Stimulated activated CD4-positive, alpha-beta T cell treated with anti-CD3 and anti-CD28 coated beads, TNF-alpha, amount 100 ng/mL, for 4 hours (primary cell): ENCODE measurements around the gene OTOP2.
"Not testable (repeated sequence)": the region's sequence is repeated elsewhere in the genome, so short reads cannot be mapped to it uniquely, and the experiment has no call there.

Experiments
- DNase-seq, 3 experiments: peaks; one replicate each; pipeline ENCODE4 v3.0.0-alpha.2; 2020; ENCODE audit warnings: low read depth in 3 of 3

Gene OTOP2

DNA sequence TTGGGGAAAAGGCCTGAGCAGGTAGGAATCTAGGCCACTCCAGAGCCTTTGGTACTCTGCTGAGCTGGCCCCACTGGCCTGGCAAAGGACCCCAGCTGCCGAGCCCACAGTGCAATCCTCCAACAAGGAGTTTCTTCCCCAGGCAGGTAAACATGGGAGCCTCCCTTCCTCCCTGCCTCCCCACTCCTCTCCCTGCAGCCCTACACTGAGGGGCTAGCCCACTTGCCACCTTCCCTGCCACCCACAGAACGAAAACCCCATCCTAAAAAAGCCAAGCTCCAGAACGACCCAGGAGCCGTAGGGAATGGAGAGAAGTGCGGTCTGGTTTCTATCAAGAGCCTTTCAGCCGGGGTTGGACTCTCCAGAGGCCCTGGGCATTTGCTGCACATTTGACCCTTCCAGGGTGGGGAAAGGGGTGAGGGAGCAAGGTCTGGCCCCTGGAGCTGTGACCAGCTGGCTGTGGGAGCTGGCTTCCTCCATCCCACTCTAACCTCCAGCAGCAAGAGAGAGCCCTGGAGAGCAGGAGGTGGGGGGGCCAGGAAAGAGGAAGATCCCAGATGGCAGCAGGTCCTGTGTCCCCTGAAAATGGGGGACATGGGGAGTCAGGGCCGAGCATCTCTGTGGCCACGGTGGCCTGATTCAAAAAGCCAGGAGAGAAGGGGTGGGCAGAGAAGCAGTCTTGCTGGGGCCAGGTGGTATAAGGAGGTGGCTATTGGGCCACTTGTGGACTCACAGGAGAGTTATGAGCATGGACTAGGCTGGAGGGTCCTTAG is 47.2 kb downstream of the OTOP2 start:
- no peak for DNase-seq

DNA sequence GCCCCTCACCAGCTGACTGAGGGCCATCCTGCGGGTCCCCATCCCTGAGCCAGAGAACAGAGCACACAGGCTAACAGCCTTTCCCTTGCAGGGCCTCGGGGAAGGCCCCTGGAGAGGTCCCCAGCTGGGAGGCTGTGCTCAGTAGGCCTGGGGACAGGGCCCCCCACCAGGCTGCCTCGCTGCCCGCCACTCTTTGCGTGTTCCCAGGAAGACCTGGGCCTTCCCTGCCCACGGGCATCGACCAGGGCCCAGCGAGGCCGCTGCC is 47.7 kb downstream of the OTOP2 start:
- no peak for DNase-seq

DNA sequence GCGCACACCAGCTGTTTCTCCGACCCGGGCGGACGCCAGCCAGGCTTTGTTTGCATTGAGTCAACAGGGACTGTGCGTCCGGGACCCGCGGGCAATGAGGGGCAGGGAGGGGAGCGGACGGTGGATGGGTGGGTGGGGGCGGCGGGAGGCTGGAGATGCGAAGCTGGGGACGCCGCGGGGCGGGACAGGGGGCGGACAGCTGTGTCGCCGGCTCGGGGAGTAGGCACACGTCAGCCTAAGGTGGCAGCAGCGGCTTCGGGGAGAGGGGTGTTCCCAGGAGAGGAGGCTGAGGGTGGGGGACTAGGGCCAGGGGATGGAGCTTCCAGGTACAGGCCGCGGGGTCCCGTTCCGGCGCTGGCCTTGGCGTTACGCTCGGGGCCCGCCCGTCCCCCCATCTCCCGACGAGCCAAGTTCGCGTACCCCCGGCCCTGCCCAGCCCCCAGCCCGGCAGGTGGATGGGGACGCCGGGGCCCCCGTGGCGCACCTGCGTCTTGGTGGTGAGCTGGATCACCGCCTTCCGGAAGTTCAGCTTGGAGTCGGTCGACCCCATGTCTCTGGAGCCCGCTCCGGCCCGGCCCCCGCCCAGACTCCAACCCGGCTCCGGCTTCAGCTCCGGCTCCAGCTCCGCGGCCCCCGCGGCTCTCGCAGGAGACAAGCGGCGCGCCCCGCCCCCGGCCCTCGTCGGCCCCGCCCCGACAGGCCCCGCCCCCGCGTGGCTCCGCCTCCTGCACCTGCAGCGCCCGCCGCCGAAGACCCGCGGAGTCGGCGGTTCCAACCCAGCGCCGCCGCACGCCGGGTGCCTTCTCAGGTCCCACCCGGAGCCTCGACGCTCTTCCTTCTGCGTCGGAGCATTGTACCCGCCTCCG is 48.3 kb downstream of the OTOP2 start, which contains the start of gene HID1:
HID1 (minus strand) TSS at position 653 of the 866 bp plus-strand sequence; CDS start at position 550, 103 bp downstream.
- peak; percentile 75 to 80 (median 76) for DNase-seq

DNA sequence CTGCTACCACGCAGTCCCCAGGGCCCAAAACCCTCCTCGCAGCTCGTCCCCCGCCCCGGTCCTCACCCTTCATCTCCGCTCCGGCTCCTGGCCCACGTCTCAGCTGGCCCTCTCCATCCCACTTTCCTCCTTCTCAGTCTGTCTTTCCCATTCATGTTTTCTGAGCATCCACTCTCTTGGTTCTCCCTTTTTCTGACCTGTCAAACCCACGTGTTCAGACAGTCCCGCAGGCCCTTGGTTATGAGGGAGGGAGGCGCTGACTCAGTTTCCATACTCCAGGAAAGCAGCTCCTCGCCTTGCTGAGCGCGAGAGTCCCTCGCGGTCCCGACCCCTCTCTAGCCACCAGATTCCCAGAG is 48.9 kb downstream of the OTOP2 start:
- DNase-seq, result no peak

DNA sequence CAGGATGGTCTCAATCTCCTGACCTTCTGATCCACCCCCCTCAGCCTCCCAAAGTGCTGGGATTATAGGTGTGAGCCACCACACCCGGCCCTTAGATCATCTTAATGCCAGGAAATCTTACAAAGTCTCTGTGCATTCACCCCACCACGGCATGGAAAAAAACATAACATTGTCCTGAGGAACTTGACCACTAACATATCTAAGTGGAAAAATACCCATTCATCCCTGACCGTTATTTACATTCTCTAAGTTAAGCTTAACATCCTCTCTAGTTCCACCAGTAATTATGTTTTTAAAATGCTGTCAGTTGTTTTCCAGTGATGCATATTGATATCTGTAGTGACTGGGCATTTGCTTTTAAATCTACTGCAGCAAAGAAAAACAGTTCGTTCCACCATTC is 51.9 kb downstream of the OTOP2 start:
- no peak for DNase-seq

DNA sequence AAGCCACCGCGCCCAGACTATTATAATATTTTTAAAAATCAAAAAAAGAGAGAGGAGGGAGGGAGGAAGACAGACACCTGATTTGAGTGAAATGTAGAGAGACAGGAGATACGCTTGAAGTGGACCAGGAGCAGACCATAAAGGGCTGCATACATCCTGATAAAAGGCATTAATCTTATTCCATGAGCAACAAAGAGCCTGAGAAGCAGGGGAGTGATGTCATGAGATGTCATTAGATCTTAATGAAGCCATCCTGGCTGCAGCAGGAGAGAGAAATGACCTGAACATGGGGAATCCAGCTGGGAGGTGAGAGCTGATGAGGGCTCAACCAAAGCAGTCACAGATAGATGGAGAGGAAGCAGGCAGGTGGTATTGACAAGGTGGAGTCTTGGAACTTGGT is 53.7 kb downstream of the OTOP2 start:
- no peak for DNase-seq

DNA sequence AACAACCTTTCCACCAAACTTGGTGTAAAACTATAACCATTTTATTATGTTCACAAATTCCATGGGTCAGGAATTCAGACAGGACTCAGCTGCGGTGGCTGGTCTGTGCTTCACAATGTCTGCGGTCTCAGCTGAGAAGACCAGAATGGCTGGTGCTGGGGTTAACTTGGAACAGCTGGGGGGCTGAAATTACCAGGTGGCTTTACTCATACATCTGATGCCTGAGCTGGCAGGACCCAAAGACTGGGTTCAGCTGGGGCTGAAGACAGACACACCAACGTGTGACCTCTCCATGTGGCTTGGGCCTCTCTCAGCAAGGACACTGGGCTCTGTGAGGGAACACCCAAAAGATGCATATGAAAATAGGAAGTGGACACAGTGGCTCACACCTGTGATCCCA is 54.2 kb downstream of the OTOP2 start:
- DNase-seq, result no peak

DNA sequence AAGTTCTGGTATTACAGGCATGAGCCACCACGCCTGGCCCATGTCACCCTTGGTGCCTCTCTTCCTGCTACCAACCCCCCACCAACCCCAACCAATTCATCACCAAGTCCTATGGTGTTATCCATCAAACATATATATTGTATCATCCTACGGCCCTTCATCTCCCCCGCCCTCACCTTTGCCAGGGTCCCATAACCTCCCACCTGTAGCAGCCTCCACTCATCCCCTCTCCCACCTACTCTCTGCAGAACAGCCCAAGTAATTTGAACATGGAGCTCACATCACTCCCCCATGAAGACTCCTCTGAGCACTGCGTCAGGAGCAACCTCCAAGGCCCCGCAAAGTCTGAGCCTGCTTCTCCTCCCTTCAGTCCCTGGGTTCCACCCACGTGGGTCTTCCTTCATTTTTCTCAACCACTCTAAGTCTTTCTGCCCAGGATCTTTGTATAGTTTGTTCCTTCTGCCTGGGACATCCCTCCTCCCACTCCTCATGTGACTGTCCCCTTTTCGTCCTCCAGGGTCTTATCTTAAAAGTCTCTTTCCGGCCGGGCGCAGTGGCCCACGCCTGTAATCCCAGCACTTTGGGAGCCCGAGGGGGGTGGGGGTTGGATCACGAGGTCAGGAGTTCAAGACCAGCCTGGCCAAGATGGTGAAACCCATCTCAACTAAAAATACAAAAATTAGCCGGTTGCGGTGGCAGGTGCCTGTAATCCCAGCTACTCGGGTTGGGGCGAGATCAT is 55.5 kb downstream of the OTOP2 start:
- DNase-seq, result no peak

DNA sequence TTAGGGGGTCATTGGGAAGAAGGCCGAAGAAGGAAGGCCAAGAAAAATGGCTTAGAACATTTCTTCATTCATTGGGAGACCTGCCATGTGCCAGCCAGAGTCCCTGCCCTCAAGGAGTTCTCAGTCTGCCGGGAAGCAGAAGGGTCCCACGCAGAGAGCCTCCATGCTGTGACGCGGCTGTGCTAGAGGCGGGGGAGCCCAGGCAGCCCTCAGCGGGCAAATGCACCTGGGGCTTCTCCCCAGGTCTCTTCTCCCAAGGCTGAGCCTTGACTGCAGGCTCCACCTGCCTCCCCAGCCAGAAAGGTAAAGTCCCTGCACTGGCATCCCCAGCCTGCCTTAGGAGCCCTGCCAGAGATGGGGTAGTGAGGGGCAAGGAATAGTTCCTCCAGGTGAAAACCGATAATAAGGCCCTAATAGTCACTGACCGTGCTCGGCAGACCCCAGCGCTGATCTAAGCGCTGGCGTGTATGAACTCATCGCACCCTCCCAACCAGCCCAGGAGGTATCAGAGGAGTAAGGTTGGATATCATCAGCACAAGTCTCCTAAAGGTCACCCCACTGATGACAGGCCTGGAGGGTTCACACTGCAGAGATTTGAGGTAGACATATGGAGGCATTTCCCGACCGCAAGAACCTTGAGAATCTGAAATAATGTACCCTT is 57.4 kb downstream of the OTOP2 start:
- no peak for DNase-seq

DNA sequence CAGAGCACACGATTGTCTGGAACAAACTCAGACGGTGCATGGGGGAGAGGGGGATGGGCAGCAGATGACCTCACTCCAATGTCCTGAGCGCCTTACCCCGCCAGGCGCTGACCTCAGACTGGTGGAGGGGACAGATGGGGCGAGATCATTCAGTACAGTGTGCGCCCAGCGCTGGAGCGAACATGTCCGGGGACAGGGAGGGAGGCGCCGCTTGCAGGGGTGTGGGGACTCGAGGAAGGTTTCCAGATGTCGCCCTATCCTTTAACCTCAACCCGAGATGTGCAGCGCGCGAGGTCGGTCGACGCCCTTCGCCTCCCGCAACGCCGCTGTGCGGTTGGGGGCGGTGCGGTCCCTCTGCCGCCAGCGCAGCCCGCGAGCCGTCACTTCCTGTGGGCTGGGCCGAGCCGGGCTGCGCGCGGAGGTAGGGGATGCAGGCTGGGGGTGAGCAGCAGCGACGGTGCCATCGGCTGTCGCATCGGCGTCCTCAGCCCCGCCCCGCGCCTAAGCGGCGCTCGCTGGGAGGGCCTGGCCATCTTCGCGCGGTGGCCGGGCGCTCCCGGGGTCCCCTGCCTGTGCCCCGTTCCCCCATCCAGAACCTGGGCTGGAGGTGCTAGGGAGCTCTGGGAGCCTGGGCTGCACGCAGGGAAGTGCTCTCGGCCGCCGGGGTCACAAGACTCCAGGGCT is 58.0 kb downstream of the OTOP2 start:
- peak; percentile 51 to 56 (median 55) for DNase-seq

DNA sequence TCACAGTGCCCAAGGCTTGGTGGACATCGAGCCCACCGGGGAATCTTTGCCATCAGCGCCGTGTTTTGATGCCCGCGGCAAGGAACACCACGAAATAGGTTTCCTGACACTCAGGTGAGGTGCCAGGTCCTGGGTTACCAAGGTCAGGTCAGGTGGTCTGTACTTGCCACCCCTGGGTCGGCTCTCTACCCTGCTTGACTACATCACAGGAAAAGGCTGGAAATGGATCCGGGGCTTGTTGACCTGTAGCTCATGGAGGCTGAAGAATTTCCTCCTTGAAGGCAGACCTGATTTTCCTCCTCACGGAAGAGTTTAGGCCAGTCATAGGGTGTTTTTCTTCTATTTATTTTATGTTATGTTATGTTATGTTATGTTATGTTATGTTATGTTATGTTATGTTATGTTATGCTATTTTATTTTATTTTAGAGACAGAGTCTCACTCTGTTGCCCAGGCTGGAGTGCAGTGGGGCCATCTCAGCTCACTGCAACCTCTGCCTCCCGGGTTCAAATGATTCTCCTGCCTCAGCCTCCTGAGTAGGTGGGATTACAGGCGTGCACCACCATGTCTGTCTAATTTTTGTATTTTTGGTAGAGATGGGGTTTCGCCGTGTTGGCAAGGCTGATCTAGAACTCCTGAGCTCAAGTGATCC is 58.7 kb downstream of the OTOP2 start:
- not testable (repeated sequence) for DNase-seq
